A549 treated with DMSO at 1 μM for 4 hours (cell line): ENCODE results near the gene ARHGDIB. TPM values are rescaled to one million over a fixed set of nuclear protein-coding genes. Genes with fewer than 3 reads are reported as not detected.

Experiments
- total RNA-seq: library from RNA; stranded (reverse); fragments of 200-300 nt; extraction: Qiagen RNA extraction; gene quantifications from 5 replicates; pipeline ENCODE4 v1.2.3, GENCODE V29; 2022; ENCODE audit warnings: low read depth

Gene ARHGDIB
- total RNA-seq, result 0.89 to 1.5 TPM (median 1.0 TPM) in 5 replicates

GRCh38 chr12:14961466-14962152 lies at the start of gene ARHGDIB:
Gene ARHGDIB, minus strand, starts transcription at chr12:14961601. Its CDS starts 10,889 bp downstream, at chr12:14950712.

DNA sequence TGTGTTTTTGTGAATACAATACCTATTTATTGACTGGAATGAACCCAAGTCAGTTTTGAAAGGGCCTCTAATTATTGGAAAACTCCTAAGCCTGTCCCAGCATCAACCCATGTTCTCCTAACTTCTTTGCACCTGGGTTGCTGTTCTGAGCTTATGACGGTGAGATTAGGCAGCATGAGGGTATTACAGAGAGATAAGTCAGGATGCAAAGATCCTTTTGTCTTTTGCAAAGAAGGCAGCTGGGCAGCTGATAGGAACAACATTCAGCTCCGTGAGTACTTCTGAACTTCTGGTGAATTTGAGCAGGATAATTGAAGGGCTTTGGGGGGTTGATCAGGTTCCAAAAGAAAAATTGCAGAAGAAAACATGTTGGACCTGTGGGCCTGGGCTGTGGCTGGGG lies 11.4 kb upstream of the ARHGDIB start, which contains the start of gene PDE6H:
Gene PDE6H, plus strand, starts transcription at position 227 of the 400 bp plus-strand sequence. CDS start 4,971 bp downstream, outside the sequence.

GRCh38 chr12:14938301-14938700 lies 23.1 kb downstream of the ARHGDIB start, which contains the start of gene ERP27:
Gene ERP27, minus strand, starts transcription at chr12:14938537. Its CDS starts 29 bp downstream, at chr12:14938508.

Other genes starting within 250 kb of the ARHGDIB start
- 48.2 to 55.8 TPM (median 52.0 TPM) in 5 replicates for gene WBP11, start 158.1 kb downstream of the ARHGDIB start, total RNA-seq
- 1.4 to 2.2 TPM (median 1.8 TPM) in 5 replicates for gene C12orf60, start 157.9 kb downstream of the ARHGDIB start, total RNA-seq
- gene SMCO3, start 147.4 kb downstream of the ARHGDIB start, total RNA-seq, result not detected in 5 replicates
- gene ART4, start 118.1 kb downstream of the ARHGDIB start, total RNA-seq, result not detected in 5 replicates
- 0.15 TPM in 1 of 5 replicates, not detected in the others for gene MGP, start 75.7 kb downstream of the ARHGDIB start, total RNA-seq
- not detected in 5 replicates for gene ERP27, start 23.1 kb downstream of the ARHGDIB start, total RNA-seq
- gene PDE6H, start 11.4 kb upstream of the ARHGDIB start, total RNA-seq, result not detected in 5 replicates